Activated T-cell treated with anti-CD3 and anti-CD28 coated beads for 24 hours (primary cell): ENCODE results near the gene LAMTOR5.
A peak's percentile ranks its signal among the peaks of the same experiment; 100 is the strongest.
"Not testable (repeated sequence)": the region's sequence is repeated elsewhere in the genome, so short reads cannot be mapped to it uniquely, and the experiment has no call there.

Source experiments
- DNase-seq: peaks from one replicate; pipeline ENCODE4 v3.0.0-alpha.2; 2020; ENCODE audit warnings: low read depth

Gene LAMTOR5

GRCh38 chr1:110426854-110427253, 19.4 kb upstream of the LAMTOR5 start:
- DNase-seq = no peak

GRCh38 chr1:110425612-110426152, 18.2 kb upstream of the LAMTOR5 start:
- DNase-seq = no peak

DNA sequence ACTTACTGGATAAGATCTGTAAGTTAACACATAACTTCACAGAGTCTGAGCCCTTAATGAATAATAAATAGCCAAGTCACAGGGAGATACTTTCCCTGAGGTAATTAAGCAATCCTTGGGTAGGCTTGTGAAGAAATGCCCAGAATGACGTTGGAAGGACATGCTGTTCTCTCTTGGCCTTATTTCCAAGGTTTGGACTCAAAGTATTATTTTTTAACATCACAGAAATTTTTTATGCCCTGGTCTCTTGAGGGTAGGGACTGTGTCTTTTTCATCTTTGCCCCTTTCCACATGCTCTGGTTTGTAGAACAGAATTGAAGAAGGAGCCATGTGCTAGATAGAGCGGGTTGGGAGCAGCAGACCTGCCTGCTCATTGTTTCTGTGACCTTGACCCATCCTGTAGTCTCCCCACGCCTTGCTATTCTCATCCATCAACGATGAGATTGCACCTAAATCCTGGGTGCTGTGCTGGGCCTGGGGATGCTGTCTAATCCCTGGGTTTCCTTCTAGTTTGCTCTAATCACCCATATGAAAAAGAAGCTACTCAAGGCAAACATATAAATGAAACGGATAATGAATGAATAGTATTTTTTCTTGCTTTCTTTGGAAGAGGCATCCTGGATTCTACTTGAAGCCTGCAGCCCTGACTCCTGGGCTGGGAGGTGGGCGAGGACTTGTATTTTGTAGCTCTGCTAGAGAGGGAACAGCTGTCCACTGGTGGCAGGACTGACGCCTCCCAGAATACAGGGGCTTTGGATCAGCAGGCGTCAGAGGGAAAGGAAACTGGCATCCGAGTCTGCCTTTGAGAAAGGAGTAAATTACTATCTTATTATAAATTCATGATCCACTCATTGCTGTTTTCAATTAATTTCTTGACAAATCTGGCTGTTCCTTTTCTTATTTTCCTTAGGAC, 17.5 kb upstream of the LAMTOR5 start:
- DNase-seq = no peak

GRCh38 chr1:110420874-110421793, 13.6 kb upstream of the LAMTOR5 start:
- no peak for DNase-seq

DNA sequence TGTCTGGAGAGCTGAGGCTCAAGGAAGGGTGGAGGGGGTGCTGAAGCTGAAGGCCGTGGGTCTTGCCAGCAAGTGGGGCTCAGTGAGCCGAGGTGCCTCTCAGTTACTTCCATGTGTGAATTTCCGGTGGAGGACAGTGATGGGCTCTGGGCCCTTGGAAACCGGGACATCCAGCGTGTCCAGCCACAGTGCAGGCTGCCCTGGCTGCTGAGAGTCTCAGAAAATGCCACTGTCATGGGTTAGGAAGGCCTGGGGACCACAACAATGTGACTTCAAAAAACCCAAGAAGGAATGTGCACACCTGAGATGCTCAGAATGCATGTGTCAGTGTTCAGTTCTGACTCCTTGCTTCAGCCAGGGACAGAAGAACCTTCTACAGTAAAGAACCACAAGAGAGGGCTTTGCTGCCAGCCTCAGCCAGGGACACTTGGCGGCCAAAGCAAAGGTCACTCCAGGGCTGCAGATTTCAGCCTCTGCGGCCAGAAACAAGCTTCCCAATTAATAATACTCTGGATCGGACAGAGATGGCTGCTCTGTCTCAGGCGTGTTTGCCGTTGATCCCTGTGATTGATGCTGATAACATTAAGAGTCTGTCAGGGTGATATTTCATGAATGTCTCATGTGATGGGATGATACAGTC, 12.6 kb upstream of the LAMTOR5 start:
- DNase-seq = no peak

DNA sequence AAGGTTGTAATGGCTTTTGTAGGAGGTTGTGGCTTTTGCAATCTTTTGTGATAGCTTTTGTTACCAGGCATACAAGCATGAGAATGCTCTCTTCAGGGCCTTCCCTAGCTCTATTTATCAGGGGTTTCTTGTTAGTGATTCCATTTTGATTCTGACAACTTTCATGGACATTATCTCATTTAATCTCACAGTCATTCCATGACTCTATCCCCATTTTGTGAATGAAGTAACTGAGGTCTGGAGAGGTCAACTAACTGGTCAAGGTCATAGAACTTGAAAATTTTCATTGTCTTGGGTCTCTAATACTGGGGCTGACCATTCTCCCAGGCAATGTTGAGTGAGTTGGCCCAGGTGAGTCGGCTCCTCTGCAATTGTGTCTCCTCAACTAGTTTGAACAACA, 11.2 kb upstream of the LAMTOR5 start:
- DNase-seq = no peak

DNA sequence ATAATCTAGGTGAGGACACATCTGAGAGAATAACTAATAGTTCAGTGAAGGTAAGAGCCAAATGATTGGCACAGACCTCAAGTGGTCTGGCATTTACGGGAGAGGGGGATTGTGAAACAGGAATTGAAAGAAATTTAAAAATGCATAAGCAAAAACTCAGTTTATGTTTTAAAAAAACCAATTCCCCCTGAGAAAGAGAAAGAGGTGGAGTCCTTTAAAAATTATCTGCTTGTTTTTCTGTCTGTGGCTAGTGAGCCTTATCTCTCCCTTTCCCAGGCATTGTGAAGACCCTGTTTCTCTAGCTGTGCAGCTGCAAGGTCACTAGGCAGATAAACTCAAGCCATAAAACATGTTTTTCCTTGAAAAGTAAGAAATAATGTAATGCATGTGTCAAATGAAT, 5.6 kb upstream of the LAMTOR5 start:
- DNase-seq = not testable (repeated sequence)

GRCh38 chr1:110412576-110412975, 5.1 kb upstream of the LAMTOR5 start:
- DNase-seq = peak; percentile 48

- no peak for DNase-seq
These were observed 3.8 kb upstream of the LAMTOR5 start for GRCh38 chr1:110411173-110411735.

DNA sequence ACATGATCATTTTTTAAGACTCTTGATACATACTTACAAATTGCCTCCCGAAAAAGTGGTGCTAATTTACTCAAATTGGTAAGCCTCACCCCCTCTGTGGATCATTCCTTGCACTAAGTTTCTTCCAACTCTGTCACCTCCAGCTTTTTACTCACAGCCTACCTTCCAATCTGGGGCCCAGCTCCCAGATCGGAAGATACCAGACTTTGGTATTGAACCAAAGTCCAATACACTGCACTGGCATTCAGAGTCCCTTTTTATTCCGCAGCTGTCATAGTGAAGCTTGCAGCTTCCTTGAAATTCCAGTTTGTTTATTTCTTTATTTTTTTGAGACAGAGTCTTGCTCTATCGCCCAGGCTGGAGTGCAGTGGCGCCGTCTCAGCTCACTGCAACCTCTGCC, 1.8 kb upstream of the LAMTOR5 start:
- DNase-seq = no peak

GRCh38 chr1:110408488-110408887, 994 bp upstream of the LAMTOR5 start:
- DNase-seq = no peak

DNA sequence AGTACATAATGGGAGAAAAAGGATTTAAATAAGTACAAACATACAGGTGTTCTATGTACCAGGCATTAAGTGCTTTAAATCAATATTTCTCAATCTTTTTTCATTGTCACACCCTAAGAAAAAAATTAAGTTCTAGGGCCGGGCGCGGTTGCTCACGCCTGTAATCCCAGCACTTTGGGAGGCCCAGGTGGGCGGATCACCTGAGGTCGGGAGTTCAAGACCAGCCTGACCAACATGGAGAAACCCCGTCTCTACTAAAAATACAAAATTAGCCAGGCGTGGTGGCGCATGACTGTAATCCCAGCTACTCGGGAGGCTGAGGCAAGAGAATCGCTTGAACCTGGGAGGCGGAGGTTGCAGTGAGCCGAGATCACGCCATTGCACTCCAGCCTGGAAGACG, 1.1 kb downstream of the LAMTOR5 start:
- not testable (repeated sequence) for DNase-seq

- no peak for DNase-seq
These were observed 3.1 kb downstream of the LAMTOR5 start for GRCh38 chr1:110404401-110404800.

- no peak for DNase-seq
These were observed 3.7 kb downstream of the LAMTOR5 start for GRCh38 chr1:110403805-110404204.

GRCh38 chr1:110396259-110396958, 11.1 kb downstream of the LAMTOR5 start:
- not testable (repeated sequence) for DNase-seq

- no peak for DNase-seq
These were observed 13.0 kb downstream of the LAMTOR5 start for GRCh38 chr1:110394493-110394820.

- no peak for DNase-seq
These were observed 13.6 kb downstream of the LAMTOR5 start for GRCh38 chr1:110393691-110394492.

DNA sequence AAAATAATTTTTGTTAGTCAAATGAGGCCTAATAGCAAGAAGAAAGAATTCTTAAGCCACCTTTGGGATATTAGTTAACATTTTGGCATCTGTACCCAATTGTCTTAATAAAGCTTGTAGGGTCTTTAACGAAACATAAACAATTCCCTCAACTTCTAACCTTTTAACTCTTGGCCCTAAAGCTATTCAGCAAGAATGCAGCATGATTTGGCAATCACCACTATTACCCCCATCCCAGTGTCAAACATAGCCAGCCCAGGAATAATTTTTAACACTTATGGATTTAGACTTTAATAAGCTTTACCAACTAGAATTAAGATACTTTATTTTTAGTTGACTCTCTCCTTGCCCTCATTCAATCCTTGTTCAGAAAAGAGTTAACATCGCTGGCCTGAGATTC, 14.2 kb downstream of the LAMTOR5 start:
- no peak for DNase-seq

DNA sequence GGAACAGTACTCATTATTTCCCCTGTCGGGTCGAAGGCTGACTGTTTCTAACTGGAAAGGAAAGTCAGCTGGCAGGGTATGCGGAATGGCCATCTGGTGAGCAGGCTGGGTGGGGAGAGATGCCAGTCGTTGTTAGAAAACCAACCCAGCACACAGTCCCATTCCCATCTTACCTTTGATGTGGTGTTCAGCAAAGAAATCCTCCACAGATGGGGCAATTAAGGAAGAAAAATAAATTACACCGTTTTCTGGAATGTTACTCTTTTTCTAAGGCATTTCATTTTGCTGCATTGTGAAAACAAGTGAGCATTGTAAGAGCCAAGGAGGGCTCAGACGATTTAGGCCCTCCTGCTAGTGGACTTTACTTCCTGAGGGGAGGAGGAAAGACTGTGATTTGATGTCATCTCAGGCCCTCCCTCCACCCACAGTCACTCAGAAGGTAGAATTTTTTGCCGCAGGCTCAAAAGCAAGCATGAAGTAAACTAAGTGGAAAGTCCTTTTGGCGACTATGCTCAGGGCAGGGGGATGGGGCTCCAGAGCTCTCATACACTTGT, 16.7 kb downstream of the LAMTOR5 start, which contains the start of gene SLC16A4:
SLC16A4 (minus strand) TSS at position 335 of the 554 bp plus-strand sequence. CDS start 1,703 bp downstream, outside the sequence.
- DNase-seq = no peak

DNA sequence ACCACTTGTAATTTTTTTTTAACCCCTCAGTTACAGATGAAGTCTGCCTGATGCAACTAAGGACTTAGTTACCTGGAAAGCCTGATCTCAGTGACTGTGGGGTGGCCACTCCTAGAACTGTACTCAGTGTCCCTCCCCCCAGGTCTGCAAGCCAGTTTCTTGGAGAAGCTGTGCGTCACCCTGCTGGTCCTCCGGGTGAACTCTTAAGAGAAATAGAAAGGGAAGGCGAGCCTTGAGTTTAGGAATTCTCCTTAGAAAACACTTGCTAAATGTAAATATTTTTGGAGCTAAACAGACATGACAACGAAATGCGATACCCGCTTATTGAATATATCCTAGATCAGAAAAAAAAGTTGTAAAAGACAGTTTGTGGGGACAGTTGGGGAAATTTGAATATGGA, 17.4 kb downstream of the LAMTOR5 start:
- no peak for DNase-seq
